NCI-H526 (cell line): Measurements from ENCODE around the gene HHATL.

Experiments
- DNase-seq, 2 experiments: peaks; one replicate each; lab custom pipeline; 2025; lab: John Stamatoyannopoulos, UW

Gene HHATL

DNA sequence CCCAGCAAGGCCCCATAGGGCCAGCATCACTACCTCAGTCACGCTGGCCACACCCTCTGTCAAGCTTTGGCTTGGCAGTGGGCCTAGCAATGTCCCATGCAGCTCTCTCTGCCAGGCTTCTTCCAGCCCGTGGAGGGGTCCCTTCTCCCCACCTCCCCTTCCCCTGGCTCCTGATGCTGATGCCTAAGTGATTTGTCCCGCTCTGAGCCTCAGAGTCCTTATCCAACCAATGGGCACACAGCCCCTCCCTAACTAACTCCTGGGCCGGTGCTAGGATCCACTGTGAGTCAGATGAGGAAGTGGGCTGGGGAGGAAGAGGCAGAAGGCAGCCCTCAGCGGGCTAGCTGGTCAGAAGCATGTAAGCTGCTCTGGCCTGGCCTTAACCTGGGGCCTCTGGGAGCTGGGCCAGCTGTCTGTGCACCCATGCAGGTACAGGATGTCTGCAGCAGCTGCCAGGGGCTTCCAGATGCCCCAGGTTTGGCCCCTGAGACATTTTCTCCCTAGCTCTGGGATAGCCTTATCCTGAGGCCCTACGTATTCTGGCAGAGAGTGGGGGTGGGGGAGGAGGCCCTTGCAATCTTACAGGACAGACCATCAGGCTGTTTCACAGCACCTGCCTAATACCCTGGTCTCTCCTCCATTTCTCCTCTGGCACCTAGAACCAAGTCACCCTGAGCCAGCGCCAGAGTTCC lies 49.8 kb downstream of the HHATL start:
- DNase-seq = no peak

DNA sequence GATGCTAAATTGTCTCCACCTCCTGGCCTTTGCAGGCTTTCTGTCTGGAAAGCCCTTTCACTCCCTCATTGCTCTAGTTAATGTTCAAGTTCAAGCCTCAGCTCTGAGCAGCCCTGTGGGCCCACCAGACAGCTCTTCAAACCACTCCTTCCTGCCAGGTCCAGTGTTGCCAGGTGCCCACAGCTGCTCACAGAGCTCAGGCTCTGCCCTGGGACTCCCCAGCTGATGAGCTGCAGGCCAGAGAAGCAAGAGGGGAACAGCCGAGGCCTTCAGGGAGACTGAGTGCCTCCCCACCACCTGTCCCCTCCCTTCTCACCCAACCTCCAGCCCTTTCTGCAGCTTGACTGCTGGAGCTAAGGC lies 50.4 kb downstream of the HHATL start:
- no peak for DNase-seq

DNA sequence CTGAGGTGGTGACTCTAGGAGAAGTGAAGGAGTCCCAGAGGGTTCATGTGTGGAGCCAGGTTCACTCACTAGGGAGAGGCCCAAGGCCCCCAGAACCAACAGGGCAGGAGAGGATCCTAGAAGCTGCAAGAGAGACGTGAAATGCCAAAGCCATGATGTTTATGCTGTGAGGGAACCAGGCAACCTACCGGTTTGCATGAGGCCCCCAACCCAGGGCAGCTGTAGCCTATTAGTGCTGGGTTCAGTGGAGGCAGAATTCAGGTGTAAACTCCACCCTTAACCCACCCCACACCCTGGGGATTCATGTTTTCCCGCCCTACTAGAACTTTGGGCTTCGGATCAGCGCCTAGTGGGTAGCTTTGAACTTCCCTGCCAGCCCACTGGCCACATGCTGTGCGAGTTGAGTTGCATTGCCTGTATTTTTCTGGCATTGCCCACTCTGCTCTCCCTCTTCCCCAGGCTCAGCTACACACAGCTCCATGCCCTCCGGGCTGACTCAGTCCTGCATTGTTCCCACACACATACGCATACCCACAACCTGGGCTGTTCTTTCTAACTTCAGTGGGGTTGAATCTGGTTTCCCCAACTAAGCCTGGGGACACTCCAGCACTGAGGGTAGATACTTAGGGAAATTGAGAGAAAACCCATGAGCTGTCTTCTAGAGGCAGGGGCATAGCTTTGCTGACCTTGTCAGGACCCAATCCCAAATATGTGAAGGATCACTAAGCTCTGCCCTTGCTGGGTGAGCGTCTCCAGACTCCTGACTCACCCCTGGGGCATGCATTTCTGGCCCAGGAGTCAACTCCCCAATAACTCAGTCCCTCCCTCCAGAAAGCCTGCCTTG lies 51.1 kb downstream of the HHATL start:
- no peak for DNase-seq

DNA sequence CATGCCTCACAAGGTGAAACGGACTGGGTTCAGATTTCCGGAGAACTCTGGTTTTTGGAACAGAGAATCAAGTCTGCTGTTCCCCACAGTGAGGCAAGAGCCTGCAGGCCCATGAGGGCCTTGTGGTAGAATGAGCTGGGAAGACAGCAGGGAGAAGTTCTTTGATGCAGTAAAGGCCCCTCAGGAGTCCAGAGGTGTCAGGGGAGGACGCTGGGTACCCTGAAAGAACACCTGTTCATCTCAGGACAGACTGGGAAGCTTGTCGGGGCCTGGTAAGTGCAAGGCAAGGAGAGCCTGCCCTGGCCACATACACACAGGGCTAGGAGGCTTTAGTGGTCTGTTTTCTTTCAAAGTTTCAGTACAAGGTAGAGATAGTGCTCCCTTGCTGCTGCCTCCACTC lies 52.8 kb downstream of the HHATL start:
- DNase-seq = no peak

DNA sequence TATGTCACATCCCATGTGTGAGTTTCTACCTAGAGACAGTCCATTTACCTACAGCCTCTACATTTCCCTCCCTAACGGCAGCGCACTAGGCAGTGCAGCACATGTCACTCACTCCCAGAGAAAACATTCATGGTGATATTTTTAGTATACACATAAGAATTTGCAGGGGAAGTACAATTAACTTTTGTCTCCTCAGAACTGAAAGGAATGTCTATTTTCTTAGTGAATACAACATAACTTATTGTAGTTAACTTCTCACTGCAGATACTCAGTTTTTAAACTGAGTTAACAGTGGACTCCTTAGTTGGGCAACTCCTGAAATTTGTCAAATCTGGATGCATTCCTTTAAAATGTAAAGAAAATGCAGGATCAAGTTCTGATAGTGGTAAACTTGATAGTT lies 53.6 kb downstream of the HHATL start:
- DNase-seq = no peak

DNA sequence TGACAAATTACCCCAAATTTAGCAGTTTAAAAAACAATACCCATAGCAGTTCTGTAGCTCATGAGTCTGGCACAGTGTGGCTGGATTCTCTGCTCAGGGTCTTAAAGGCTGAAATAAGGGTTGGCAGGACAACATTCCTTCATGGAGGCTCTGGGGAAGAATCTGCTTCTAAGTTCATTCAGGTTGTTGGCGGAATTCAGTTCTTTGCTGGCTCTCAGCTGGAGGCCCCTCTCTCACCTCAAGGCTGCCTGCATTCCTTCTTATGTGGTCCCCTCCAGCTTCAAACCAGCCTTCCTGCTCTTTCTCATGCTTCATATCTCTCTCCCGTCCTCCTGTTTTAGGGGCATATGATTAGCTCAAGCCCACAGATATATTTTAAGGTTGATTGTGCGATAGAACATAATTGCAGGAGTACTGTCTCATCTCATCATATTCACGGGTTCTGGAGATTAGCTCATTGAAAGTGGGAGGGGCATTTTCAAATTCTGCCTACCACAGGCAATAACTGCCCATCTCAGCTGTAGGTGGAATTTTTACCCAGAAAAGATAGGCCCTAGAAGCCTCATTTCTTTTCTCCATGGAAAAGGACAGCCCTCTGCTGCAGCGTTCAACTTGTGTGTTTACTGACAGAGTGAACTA lies 54.7 kb downstream of the HHATL start:
- no peak for DNase-seq
